Naive thymus-derived CD8-positive, alpha-beta T cell (primary cell): ENCODE data around the gene EGR1. TPM values are rescaled to one million over a fixed set of nuclear protein-coding genes. Genes with fewer than 3 reads are reported as not detected.
"Not testable (repeated sequence)": the region's sequence is repeated elsewhere in the genome, so short reads cannot be mapped to it uniquely, and the experiment has no call there.

Experiments used
- ATAC-seq, 2 donors: fragments of 150-1000 bp; cut with Tn5 transposase in 1 of 2; sonication (Bioruptor Pico), chemical (Tn5 transposase) in 1 of 2; 1 replicate in 1 of 2; 2 replicates in 1 of 2; pipeline ENCODE4 v1.10.0; 2021; ENCODE audit warnings: mild to moderate bottlenecking in 2 of 2, moderate library complexity in 2 of 2
- POLR2A ChIA-PET: fragments of 350-600 bp; sonication (Branson Sonifier 250); formaldehyde crosslinking; loops from one replicate; lab custom pipeline; 2021; ENCODE audit warnings: antibody characterized with exemption; lab: Charles Lee
- DNase-seq, 10 donors: peaks; one replicate each; pipeline versions ENCODE4 v3.0.0 to v3.0.0-alpha.2; 2020 to 2022
- H3K27ac Mint-ChIP-seq, 10 donors: one replicate each; pipeline ENCODE4 v1.8.0; 2020 to 2022; ENCODE audit warnings: mild to moderate bottlenecking in 10 of 10, mixed read lengths in 10 of 10, moderate library complexity in 4 of 10, inconsistent platforms in 1 of 10
- H3K27me3 Mint-ChIP-seq, 5 donors: one replicate each; pipeline ENCODE4 v1.8.0; 2021 to 2022; ENCODE audit warnings: mixed read lengths in 5 of 5
- H3K36me3 Mint-ChIP-seq, 3 donors: one replicate each; pipeline ENCODE4 v1.8.0; 2020 to 2022; ENCODE audit warnings: mixed read lengths in 3 of 3, mild to moderate bottlenecking in 2 of 3, inconsistent platforms in 1 of 3
- H3K4me1 Mint-ChIP-seq, 4 donors: one replicate each; pipeline ENCODE4 v1.8.0; 2021 to 2022; ENCODE audit warnings: mixed read lengths in 4 of 4
- H3K4me3 Mint-ChIP-seq, 10 donors: one replicate each; pipeline ENCODE4 v1.8.0; 2020 to 2022; ENCODE audit warnings: mild to moderate bottlenecking in 10 of 10, mixed read lengths in 10 of 10, moderate library complexity in 6 of 10, inconsistent platforms in 1 of 10
- H3K9me3 Mint-ChIP-seq, 9 donors: one replicate each; pipeline ENCODE4 v1.8.0; 2020 to 2022; ENCODE audit warnings: mixed read lengths in 9 of 9, mild to moderate bottlenecking in 3 of 9, inconsistent platforms in 1 of 9, moderate library complexity in 1 of 9
- polyA plus RNA-seq, 3 donors: library from polyadenylated mRNA; unstranded; fragments of 300-500 nt; fragmentation: Illumina TruSeq; gene quantifications; one replicate each; pipeline ENCODE4 v1.2.3, GENCODE V29; 2021
- total RNA-seq, 8 experiments: library from RNA in 2 of 8; stranded (reverse) in 2 of 8; gene quantifications; one replicate each; pipeline ENCODE4 v1.2.3 and lab custom pipeline; 2021 to 2026

EGR1 gene
- total and polyA plus RNA-seq, 5 experiments from 2014 or later: 0.36 to 2.2 (median 1.2) TPM; not detected in 1

DNA sequence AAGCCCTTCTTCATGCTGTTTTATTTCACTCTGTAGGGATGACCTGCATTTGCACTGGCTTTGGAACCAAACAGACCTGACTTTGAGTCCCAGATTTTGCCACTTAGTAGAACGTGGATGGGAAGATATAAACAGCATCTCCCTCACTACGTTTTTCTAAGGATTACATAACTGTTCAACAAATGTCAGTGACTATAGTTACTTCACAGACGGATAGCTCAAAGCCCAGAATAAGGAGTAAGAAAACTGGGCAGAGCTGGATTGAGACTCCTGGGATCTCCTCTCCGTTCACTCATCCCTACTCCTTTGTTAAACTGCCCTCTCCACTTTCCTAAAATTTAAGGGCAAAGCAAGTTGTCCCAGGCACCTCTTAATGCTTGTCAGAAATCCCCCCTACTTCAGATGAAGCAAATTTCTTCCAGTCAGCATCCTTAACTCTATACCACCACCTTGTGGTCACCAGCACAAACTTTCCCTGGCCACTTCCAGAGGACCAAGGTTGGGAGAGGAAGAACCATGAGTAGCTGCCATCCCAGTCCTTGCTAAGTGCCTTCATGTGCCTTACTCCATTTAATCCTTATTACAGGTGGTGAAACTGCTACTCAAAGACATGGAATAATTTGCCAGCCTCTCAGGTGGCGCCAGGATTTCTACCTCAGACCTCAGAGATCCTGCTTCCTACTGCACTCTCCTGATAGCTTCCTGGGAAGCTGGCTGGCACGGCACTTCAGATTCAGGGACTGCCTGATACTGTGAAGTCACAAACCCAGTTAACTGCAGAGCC lies 38.4 kb downstream of the EGR1 start:
- H3K27ac Mint-ChIP-seq: peak overlapping the region in 2 of 10 donors; percentile 42 to 44
- peaks cover 0 to 2% (median under 1%) of the 10 kb centered on the region in 4 donors for H3K4me1 Mint-ChIP-seq
- H3K9me3 Mint-ChIP-seq: no peaks in the 10 kb centered on the region
- peaks cover 0 to 16% (median 0%) of the 10 kb centered on the region in 3 donors for H3K36me3 Mint-ChIP-seq
- POLR2A ChIA-PET: interaction anchor here (0.6 to 1.9 kb wide), 3 partner anchors 39 to 166 kb away, joined by 4 to 12 read pairs (median 4); partner anchors contain the start of genes EGR1 and FAM53C
- DNase-seq (peak in 8 of 10 donors; percentile 6 to 63 (median 42)), ATAC-seq (peak; percentile 72 to 76)
- H3K27me3 Mint-ChIP-seq: no peaks in the 10 kb centered on the region
- H3K4me3 Mint-ChIP-seq: no peak overlapping the region

- peaks cover 0 to 2% (median under 1%) of the 10 kb centered on the region in 4 donors for H3K4me1 Mint-ChIP-seq
- no peaks in the 10 kb centered on the region for H3K9me3 Mint-ChIP-seq
- ATAC-seq: no peak
- no peak for DNase-seq
- no peaks in the 10 kb centered on the region for H3K27me3 Mint-ChIP-seq
- H3K4me3 Mint-ChIP-seq: no peak overlapping the region
- H3K27ac Mint-ChIP-seq: peak overlapping the region in 2 of 10 donors; percentile 11 to 43
- POLR2A ChIA-PET: no interaction called here
- H3K36me3 Mint-ChIP-seq: peaks cover 4 to 28% (median 4%) of the 10 kb centered on the region in 3 donors
Measured at GRCh38 chr5:138504799-138505198, 39.5 kb downstream of the EGR1 start.

DNA sequence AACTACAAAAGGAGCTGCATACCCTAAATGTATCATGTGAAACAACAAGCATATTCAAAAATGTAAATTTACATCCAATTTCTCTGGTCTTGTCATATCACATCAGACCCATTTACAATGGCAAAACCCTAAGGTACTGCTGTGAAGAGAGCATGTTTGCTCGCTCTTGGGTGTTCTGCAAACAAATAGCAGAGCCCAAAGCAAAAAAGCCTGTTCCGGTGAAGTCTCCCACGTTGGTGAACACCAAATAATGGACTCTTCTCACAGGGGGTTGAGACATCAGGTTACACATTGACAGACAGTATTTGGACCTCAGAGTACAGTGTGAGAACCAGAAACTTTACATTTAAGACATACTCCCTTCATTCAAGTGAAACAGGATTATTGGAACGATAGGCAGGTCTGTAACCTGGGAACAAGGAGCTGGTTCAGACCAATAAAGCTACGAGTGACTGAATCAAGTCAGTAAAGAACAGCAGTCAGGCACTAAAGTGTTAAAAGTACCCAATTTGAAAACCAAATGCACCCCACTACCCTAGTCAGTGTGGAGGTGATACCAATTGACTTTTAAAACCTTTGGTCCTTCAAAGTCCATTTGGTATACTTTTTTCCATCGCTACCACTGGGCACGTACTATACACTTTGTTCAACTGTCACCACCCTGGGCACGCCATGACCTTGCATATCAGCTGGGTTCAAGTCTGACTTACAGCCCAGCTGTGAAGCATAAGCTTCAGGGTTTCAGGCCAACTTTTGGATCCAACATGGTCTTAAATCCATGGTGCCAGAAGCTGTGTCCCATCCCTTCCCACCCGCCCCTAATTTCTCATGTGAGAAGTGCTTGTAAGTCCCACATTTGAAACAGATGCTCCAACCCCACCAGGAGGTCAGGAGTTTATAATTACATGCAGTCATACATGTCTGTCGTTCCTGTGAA lies 41.4 kb downstream of the EGR1 start:
- DNase-seq: no peak
- Mint-ChIP-seq H3K4me3 (no peak overlapping the region), H3K27ac (no peak overlapping the region), H3K9me3 (no peaks in the 10 kb centered on the region), H3K27me3 (no peaks in the 10 kb centered on the region), H3K4me1 (peaks cover 0 to 2% (median under 1%) of the 10 kb centered on the region in 4 donors), H3K36me3 (peaks cover 4 to 46% (median 4%) of the 10 kb centered on the region in 3 donors)
- POLR2A ChIA-PET: no interaction called here
- no peak for ATAC-seq

- H3K4me1 Mint-ChIP-seq, POLR2A ChIA-PET, DNase-seq, H3K9me3 Mint-ChIP-seq, H3K4me3 Mint-ChIP-seq, H3K27me3 Mint-ChIP-seq, ATAC-seq: not testable (repeated sequence)
- peak overlapping the region in 1 of 10 donors; percentile 51 for H3K27ac Mint-ChIP-seq
- H3K36me3 Mint-ChIP-seq: peaks cover 4 to 52% (median 6%) of the 10 kb centered on the region in 3 donors
Measured at GRCh38 chr5:138507485-138507884, 42.2 kb downstream of the EGR1 start.

- POLR2A ChIA-PET: no interaction called here
- Mint-ChIP-seq H3K9me3 (no peaks in the 10 kb centered on the region), H3K36me3 (peaks cover 4 to 67% (median 9%) of the 10 kb centered on the region in 3 donors), H3K4me3 (no peak overlapping the region), H3K27ac (peak overlapping the region in 4 of 10 donors; percentile 38 to 89 (median 59)), H3K4me1 (no peaks in the 10 kb centered on the region), H3K27me3 (no peaks in the 10 kb centered on the region)
- DNase-seq (no peak), ATAC-seq (no peak)
Measured at GRCh38 chr5:138508958-138509357, 43.7 kb downstream of the EGR1 start.

- no peak overlapping the region for H3K4me3 Mint-ChIP-seq
- H3K36me3 Mint-ChIP-seq: peaks cover 2 to 97% (median 18%) of the 10 kb centered on the region in 3 donors
- no peaks in the 10 kb centered on the region for H3K27me3 Mint-ChIP-seq
- no peaks in the 10 kb centered on the region for H3K9me3 Mint-ChIP-seq
- H3K4me1 Mint-ChIP-seq: peaks cover 2 to 5% (median 3%) of the 10 kb centered on the region in 4 donors
- H3K27ac Mint-ChIP-seq: peak overlapping the region in 2 of 10 donors; percentile 11 to 41
- DNase-seq (no peak), ATAC-seq (no peak)
- POLR2A ChIA-PET: no interaction called here
Measured at GRCh38 chr5:138514021-138514420, 48.7 kb downstream of the EGR1 start.

DNA sequence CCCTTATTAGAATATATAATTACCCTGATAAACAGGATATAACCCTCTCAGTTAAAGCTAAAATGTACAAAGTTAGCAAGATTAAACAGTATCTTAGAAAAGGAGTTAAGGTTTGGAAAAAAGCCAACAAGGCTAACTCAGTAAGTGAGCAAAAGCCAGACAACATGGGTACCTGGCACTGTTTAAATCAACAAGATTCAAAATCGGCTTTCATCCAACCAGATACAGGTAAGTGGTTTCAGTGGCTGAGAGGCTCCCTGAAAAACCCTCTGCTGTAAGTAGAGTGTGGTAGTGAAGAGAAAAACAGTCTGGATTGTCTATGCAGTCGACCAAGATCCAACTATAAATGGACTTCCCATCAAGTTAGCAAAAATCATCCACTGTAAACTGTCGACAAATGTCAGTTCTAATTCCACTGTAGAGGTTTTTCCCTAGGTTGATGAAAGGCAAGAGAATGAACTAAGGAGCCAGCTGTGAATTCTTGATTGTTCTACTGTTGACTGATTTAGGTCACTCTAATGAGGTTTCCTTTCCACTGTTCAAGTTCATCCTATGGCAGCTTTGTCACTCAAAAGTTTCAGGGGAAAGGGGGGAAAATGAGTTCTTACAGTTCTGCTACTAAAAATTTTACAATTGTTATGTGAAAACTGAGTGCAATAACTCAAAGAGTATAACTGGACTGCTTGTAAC lies 50.4 kb downstream of the EGR1 start:
- Mint-ChIP-seq H3K27me3 (no peaks in the 10 kb centered on the region), H3K36me3 (peaks cover 0 to 84% (median 17%) of the 10 kb centered on the region in 3 donors), H3K4me3 (no peak overlapping the region), H3K4me1 (peaks cover 8 to 14% (median 11%) of the 10 kb centered on the region in 4 donors), H3K27ac (peak overlapping the region in 1 of 10 donors; percentile 8), H3K9me3 (no peaks in the 10 kb centered on the region)
- DNase-seq (no peak), ATAC-seq (no peak)
- POLR2A ChIA-PET: no interaction called here

DNA sequence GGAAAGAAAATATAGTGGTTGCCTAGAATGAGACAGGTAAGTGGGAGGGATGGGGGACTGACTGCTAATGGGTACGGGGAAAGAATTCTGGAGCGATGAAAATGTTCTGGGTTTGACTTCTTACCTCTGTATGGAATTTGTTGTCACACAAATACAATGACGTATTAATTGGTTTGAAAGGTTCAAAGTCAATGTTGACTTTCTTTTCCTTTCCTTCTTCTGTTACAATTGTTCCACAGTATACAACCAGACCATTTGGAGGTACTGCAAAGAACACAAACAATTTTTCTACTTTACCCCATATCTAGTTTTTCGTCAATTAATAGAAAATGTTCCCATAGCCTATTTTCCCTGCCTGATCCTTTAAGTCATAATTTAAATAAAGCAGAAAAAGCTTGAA lies 52.2 kb downstream of the EGR1 start:
- Mint-ChIP-seq H3K36me3 (peaks cover 0 to 73% (median 15%) of the 10 kb centered on the region in 3 donors), H3K27me3 (no peaks in the 10 kb centered on the region)

More for the DNA sequence above, 52.2 kb downstream of the EGR1 start:
- Mint-ChIP-seq H3K9me3 (no peaks in the 10 kb centered on the region), H3K4me3 (no peak overlapping the region), H3K27ac (no peak overlapping the region), H3K4me1 (peaks cover 11 to 25% (median 23%) of the 10 kb centered on the region in 4 donors)
- POLR2A ChIA-PET: no interaction called here
- ATAC-seq (no peak), DNase-seq (no peak)

Other genes starting within 250 kb of the EGR1 start
- gene GFRA3, start 190.9 kb upstream of the EGR1 start, total RNA-seq: not detected
- not detected for gene GFRA3, start 190.9 kb upstream of the EGR1 start, polyA plus RNA-seq
- not detected for gene CDC25C, start 133.7 kb upstream of the EGR1 start, total RNA-seq
- gene CDC25C, start 133.7 kb upstream of the EGR1 start, polyA plus RNA-seq: not detected
- 10 to 100 TPM; 28.6 to 29.6 TPM for gene FAM53C, start 127.2 kb upstream of the EGR1 start, total RNA-seq
- gene FAM53C, start 127.2 kb upstream of the EGR1 start, polyA plus RNA-seq: 10 to 100 TPM; 18.6 to 22.2 (median 20.3) TPM
- gene KDM3B, start 112.8 kb upstream of the EGR1 start, total RNA-seq: 10 to 100 TPM; 84.0 to 97.5 TPM
- gene KDM3B, start 112.8 kb upstream of the EGR1 start, polyA plus RNA-seq: 10 to 100 TPM in 2 of 3 donors, 1 to 10 TPM in 1; 6.9 to 12.3 (median 10.6) TPM
- gene REEP2, start 26.4 kb upstream of the EGR1 start, total RNA-seq: under 1 TPM; 0.44 to 0.75 TPM
- under 1 TPM in 2 of 3 donors, not detected in 1; 0.28 to 0.39 TPM for gene REEP2, start 26.4 kb upstream of the EGR1 start, polyA plus RNA-seq
- 10 to 100 TPM; 43.4 to 49.0 TPM for gene ETF1, start 77.8 kb downstream of the EGR1 start, total RNA-seq
- 10 to 100 TPM; 21.5 to 27.5 (median 24.1) TPM for gene ETF1, start 77.8 kb downstream of the EGR1 start, polyA plus RNA-seq
- 100 to 1,000 TPM; 184 to 195 TPM for gene HSPA9, start 109.9 kb downstream of the EGR1 start, total RNA-seq
- 100 to 1,000 TPM; 130 to 164 (median 140) TPM for gene HSPA9, start 109.9 kb downstream of the EGR1 start, polyA plus RNA-seq